GM18499 (cell line): ENCODE measurements around the gene RNF44.
"Not testable (repeated sequence)": the region's sequence is repeated elsewhere in the genome, so short reads cannot be mapped to it uniquely, and the experiment has no call there.

Source experiments
- ATAC-seq: cut with Tn5 transposase; IDR thresholded peaks from one replicate; pipeline ENCODE4 v1.9.1; 2021; ENCODE audit warnings: moderate number of reproducible peaks; ENCODE audit not compliant: insufficient read depth, unreplicated experiment

RNF44 gene

DNA sequence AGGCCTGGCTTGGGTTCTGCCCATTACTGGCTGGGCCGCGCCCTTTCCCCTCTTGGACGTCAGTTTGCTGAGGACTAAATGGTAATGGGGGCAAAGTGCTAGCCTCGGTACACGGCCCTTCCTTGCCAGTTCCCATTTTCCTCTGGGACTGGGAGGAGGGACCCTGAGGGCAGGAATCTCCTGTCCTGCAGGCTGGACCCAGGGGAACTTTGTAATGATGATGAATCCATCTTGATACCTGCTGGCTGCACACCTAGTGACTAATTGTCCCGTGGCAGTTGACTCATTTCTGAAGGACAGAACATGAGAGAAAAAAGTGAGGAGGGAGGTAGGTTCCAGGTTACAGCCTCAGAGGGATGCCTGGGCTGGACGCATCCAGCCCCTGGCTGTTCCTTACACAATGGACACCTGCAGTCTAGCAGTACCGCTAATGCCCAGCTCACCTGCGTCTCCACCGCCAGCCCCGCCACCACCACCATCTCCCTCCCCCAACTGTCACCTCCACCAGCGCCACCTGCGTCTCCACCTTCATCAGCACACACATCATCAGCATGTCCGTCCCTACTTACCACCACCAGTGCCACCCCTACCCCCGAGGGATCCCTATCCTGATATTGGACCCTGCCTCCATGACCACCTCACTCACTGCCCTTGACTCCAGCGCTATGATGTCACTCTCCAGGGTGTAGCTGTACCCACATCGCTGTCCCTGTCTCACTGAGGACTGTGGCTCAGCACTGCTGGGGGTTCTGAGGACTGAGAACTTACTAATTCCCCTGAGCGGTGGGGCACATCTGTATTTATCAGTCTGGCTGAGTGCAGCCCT lies 16.3 kb upstream of the RNF44 start:
- no peak for ATAC-seq

- no peak for ATAC-seq
Observed at GRCh38 chr5:176552332-176552869, 15.2 kb upstream of the RNF44 start.

DNA sequence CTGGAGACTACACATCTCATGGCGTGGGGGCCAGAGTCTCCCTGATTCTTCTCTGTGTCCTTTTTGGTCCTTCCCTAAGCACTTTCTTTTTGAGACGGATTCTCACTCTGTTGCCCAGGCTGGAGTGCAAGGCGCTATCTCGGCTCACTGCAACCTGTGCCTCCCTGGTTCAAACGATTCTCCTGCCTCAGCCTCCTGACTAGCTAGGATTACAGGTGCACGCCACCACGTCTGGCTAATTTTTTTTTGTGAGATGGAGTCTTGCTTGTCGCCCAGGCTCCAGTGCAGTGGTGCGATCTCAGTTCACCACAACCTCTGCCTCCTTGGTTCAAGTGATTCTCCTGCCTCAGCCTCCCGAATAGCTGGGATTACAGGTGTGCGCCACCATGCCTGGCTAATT lies 13.7 kb upstream of the RNF44 start:
- not testable (repeated sequence) for ATAC-seq

DNA sequence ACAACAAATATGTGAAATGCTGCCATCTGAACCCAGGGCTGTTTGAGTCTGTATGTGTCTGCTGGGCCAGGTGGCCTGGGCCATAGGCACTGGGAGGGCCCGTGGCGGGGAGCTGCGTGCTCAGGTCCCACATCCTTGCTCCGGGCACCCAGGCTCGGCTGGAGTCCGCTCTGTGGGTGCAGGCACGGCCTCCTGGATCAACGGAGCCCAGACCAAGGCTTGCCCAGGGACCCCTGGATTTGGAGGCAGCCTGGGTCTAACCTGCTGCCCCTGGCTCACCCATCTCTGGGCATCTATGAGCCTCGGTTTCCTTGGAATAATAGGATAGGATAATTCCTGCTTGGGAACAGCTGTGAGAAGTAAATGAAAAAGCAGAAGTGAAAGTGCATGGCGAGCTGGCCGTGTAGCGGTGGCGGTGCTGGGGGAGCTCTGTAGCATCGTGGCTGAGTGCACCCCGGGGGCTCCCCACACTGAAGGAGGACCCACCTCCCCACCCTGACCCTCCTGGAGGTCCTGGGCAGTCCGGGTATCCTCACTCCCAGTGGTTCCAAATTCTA lies 13.2 kb upstream of the RNF44 start:
- ATAC-seq: no peak

- no peak for ATAC-seq
Observed at GRCh38 chr5:176549871-176550270, 12.7 kb upstream of the RNF44 start.

DNA sequence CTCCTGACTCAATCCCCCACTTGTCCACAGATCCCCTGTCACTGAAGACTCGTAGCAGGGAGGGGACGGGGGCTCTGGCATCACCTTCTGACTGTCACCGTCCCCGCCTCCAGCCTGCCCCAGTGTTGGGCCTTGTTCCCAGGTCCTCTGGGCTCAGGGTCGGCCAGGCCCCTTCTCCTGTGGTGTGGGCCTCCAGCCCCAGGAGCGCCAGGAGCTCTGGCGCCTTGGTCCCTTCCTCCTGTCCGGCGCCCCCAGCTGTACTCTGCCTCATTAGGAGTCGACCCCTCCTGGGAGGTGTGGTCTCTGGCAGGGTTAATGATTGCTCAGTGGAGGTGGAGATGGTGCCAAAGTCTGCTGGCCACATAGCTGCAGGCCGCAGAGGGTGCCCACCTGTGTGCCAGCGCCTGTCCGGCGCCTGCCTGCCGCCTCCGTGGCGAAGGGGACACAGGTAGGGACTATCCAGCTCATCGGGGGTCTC lies 11.8 kb upstream of the RNF44 start, which contains the start of gene CDHR2:
Gene CDHR2, plus strand, starts transcription at position 376 of the 478 bp plus-strand sequence. CDS start 16,011 bp downstream, outside the sequence.
- no peak for ATAC-seq

- no peak for ATAC-seq
Observed at GRCh38 chr5:176547802-176548201, 10.6 kb upstream of the RNF44 start.

GRCh38 chr5:176545737-176546509 lies 8.7 kb upstream of the RNF44 start:
- no peak for ATAC-seq

GRCh38 chr5:176545388-176545736 lies 8.2 kb upstream of the RNF44 start:
- no peak for ATAC-seq

DNA sequence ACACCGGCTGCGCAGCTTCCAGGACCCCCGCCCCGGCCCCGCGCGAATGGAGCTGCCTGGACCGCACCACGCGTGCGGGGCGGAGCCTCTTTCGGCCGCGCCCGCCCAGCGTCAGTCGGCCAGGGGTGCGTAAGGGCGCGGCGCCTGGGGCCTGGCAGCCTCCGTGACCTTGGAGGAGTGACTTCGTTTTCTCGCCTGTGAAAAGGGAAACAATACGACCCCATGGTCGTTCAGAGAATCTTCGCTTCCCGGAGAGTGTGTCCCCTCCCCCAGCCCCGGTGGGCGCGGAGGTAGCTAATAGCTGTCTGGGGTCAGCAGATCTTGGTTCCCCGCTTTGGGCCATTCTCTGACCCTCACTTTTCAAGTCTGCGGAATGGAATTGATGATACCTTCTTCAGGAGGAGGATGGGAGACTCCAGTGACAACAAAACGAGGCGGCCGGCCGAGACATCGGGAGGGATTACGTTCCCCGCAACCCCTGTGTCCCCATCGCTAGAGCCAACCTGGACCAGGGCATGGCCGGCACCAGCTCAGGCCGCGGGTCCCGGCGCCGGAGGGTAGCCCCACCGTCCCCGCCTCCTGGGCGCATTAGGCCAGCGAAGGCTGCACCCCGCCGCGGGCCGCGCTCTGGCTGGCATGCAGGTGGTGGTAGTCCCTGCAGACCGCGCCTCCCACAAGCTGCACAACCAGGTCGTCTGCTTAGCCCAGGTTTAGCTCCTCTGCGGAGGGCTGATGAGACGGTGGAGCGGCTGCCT lies 6.4 kb upstream of the RNF44 start:
- no peak for ATAC-seq

- no peak for ATAC-seq
Observed at GRCh38 chr5:176542596-176543427, 5.6 kb upstream of the RNF44 start.

DNA sequence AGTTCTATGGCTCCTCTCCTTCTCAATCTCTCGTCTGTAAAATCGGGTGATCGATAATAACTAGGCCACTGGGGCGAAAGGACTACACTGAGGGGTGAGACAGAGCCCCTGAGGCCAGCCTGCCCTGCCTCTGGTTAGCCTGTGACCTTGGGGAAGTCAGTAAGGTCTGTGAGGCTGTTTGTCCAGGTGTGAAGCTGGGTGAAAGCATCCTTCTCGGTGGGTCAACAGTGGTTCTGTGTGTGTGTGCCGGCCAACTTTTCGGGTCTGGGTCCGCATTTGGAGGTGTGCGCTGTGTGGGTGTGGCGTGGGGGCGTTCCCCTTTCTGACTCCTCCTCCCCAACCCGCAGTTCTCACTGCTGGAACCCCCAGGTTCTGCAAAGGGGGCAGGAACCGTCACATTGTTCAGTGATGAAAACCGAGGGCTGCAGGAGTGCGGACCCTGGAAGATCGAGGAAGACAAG lies 5.0 kb upstream of the RNF44 start:
- no peak for ATAC-seq

GRCh38 chr5:176541338-176542134 lies 4.3 kb upstream of the RNF44 start:
- no peak for ATAC-seq

GRCh38 chr5:176540956-176541337 lies 3.7 kb upstream of the RNF44 start:
- ATAC-seq: no peak

DNA sequence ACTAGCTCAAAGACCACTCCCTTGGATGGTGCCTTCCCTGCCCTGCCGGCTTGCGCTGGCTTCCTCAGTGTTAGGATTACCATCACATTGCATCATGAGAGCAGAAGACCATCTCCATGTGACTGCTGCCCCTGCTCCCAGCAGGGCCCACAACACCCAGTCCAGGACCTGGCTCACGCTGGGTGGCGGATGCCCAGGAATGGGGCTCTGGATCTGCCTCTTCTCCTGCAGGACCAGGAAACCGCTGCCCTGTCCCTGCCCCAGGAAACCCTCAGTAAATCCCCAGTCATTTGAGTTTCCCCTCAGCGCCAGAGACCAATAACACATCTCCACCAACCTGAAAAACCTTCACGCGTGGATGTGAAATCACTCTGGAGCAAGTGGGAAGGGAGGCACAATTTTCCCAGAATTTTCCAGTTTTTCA lies 3.3 kb upstream of the RNF44 start:
- no peak for ATAC-seq

DNA sequence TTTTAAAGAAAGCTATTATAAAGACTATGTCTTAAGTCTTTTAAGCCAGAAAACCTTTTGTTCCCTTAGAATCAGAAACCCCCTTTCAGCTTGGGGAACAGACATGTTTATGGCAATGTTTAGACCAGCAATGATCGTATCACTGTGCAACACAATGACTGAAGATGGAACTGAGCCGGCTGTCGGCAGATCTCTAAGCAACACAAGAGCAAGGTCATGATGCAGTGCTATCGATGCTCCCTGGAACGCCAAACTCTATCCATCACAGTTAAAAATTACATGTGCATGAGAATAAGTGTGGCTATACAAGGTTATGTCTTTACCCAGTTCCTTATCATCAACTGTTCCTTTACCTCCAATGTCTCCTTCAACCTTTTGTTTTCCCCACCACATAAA lies 1.8 kb upstream of the RNF44 start:
- ATAC-seq: no peak

DNA sequence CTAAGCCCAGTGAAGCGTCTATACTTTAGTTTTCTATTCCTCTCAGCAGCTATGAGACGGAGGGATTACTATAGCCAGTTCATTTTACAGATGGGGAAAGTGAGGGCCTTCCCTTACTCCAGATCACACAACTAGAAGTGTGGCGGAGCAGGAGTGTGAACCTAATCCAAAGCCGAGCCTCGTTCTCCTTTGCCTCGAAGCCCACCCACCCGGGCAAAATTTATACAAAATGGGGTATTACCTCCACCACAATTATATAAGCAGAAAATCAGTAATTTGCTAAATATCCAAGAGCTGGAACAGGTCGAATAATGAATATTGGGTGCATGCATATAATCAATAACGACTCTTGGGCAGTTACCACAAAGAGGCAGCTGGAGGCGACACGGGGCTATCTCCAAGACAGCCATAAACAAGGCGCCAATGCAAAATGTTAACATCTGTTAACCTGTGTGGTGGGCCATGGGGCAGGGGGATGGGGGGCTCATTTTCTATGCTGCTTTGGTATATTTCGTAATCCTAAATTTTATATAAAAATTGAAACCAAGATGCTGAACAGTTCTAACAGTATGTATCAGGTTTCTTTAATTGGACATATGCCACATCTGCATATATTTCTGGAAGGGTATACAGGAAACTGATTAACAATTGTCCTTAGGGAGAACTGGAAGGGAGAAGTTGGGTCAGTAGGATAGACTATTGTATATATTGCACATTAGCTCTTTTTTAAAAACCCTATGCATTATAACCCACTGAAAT lies 1.2 kb upstream of the RNF44 start:
- ATAC-seq: no peak
